ENCODE results near the gene USH2A.

Gene USH2A

DNA sequence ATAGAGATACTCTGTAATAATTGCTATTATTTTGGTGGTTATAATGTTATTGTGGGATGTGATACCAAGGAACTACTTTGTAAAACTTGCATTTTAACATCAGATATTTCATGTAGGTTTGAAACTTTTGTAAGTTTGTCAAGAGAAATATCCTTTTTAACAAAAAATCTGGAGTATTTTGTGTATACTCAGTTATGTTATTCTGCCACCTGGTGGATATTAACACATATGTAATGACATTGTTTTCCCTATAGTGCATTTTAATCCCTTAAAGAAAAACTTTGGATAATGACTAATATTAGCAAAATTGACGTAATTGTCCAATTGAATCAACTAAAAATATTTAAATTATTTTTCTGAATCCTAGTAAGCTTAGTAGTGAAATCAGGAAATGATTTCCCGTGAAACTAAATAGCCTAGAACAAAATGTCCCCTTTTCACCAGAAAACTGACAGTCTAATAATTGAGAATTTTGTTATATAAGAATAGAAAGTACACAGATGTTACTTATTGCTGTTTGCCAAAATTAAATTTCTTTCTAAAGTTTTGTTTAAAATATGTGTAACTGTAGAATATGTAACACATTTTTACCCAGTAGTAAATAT, 816.6 kb downstream of the USH2A start:
- H3K36me3 Mint-ChIP-seq (ENCODE audit: low read depth): no peaks in the 10 kb centered on the region
- no peaks in the 10 kb centered on the region for H3K4me1 Mint-ChIP-seq (ENCODE audit: low read depth)
- DNase-seq (ENCODE audit: low spot score): no peak
- H3K27ac Mint-ChIP-seq: no peak overlapping the region
- no peaks in the 10 kb centered on the region for H3K9me3 Mint-ChIP-seq
- no peaks in the 10 kb centered on the region for H3K27me3 Mint-ChIP-seq (ENCODE audit: low read depth)
- no peak overlapping the region for H3K4me3 Mint-ChIP-seq

DNA sequence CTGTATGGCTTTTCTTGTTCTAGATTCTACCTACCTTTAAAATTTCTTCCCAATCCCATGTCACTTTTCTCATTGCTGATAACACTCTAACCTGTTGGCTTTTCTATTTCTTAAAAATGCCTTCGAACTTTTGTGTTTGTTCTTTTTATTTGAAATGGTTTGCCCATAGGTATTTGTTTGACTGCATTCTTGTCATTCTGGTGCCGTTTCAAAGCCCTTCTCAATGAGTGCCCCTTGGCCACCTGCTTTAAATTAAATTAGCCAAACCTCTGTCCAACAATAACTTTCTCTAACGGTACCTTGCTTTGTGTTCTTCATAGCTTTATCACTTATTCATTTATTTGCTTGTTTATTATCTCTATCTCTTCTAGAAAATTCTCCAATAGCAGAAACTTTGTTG, 817.2 kb downstream of the USH2A start:
- DNase-seq (ENCODE audit: low spot score): no peak
- Mint-ChIP-seq H3K36me3 (ENCODE audit: low read depth) (no peaks in the 10 kb centered on the region), H3K27me3 (ENCODE audit: low read depth) (no peaks in the 10 kb centered on the region), H3K27ac (no peak overlapping the region), H3K4me3 (no peak overlapping the region), H3K4me1 (ENCODE audit: low read depth) (no peaks in the 10 kb centered on the region), H3K9me3 (no peaks in the 10 kb centered on the region)

DNA sequence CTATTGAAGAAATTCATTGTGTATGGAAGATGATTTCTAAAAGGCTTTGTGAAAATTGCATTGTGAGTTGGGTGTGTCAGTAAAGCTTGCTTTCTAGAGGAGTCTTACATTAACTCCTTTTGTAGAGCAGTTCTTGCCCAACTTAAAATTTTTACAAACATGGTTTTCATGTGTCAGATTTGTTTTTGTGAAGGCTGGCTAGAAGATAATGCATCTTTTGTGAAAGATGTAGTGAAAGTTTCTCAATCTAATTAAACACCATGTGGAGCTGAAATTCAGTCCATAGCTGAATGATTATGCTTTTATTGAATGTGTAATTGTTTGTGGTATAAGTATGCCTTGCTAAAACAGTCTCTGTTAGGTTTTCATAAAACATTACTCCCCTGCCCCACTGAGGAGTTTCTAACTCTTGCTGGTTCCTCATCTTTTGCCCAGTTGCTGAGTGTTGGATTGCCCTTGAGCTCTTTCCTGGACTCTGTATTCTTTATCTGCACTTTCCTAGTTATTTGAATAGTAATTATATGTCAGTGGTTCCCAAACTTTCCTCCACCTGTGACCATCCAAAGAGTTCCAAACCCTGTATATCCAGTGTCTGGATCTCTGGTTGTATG, 818.1 kb downstream of the USH2A start:
- Mint-ChIP-seq H3K9me3 (no peaks in the 10 kb centered on the region), H3K4me1 (ENCODE audit: low read depth) (no peaks in the 10 kb centered on the region), H3K36me3 (ENCODE audit: low read depth) (no peaks in the 10 kb centered on the region), H3K27me3 (ENCODE audit: low read depth) (no peaks in the 10 kb centered on the region), H3K27ac (no peak overlapping the region), H3K4me3 (no peak overlapping the region)
- no peak for DNase-seq (ENCODE audit: low spot score)

DNA sequence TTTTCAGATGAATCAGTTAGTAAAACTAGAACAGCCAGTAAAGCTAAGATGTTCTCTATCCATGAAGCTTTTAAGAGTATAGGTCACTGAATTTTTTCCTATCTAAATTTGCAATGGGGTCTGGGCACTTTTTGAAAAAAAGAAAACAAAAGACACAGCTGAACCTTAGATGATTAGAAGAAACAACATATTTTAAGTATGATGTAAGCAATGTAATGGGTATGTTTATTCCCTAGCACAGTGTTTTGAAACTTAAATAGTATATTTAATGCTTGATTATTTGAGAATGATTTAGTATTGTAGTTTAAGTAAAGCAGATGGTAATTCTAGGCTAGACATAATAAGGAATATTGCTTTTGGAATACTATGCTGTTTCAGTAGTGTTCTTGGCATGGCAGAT, 819.9 kb downstream of the USH2A start:
- no peaks in the 10 kb centered on the region for H3K4me1 Mint-ChIP-seq (ENCODE audit: low read depth)
- no peaks in the 10 kb centered on the region for H3K9me3 Mint-ChIP-seq

DNA sequence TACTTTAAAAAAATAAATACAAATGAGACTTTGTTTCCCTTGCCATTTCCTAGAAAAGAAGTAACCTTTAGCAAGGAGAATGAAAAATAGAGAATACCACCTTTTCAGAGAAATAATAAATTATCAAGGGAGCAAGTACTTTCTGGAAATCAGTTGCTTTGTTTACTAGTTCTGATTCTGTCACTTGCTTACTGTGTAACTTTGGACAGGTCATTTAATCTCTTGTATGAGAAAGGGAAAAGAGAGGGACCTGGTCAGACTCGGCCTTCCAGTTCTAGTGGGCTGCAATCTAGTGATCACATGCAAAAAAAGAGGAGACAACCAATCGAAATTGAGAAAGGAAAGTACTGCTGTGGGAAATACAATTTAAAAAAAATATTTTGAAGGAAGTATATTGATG, 822.0 kb downstream of the USH2A start:
- no peak for DNase-seq (ENCODE audit: low spot score)
- H3K4me1 Mint-ChIP-seq (ENCODE audit: low read depth): no peaks in the 10 kb centered on the region
- no peaks in the 10 kb centered on the region for H3K27me3 Mint-ChIP-seq (ENCODE audit: low read depth)
- H3K36me3 Mint-ChIP-seq (ENCODE audit: low read depth): peaks cover 2% of the 10 kb centered on the region
- H3K27ac Mint-ChIP-seq: no peak overlapping the region
- H3K4me3 Mint-ChIP-seq: no peak overlapping the region
- no peaks in the 10 kb centered on the region for H3K9me3 Mint-ChIP-seq

More for the DNA sequence above, 819.9 kb downstream of the USH2A start:
- H3K27ac Mint-ChIP-seq: no peak overlapping the region
- no peaks in the 10 kb centered on the region for H3K36me3 Mint-ChIP-seq (ENCODE audit: low read depth)
- H3K27me3 Mint-ChIP-seq (ENCODE audit: low read depth): no peaks in the 10 kb centered on the region
- H3K4me3 Mint-ChIP-seq: no peak overlapping the region
- DNase-seq (ENCODE audit: low spot score): no peak

DNA sequence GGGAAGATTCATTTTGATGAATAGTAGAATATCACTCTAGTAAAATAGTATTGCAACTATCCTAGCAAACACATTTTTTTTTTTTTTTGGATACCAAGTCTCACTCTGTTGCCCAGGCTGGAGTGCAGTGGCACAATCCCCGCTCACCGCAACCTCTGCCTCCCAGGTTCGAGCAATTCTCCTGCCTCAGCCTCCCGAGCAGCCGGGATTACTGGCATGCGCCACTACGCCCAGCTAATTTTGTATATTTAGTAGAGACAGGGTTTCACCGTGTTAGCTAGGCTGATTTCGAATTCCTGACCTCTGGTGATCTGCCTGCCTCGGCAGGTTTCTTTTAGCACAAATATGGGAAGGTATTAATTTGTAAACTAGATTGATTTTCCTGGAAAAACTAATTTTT, 822.4 kb downstream of the USH2A start:
- H3K9me3 Mint-ChIP-seq: no peaks in the 10 kb centered on the region
- H3K36me3 Mint-ChIP-seq (ENCODE audit: low read depth): peaks cover 2% of the 10 kb centered on the region
- H3K27ac Mint-ChIP-seq: no peak overlapping the region
- no peaks in the 10 kb centered on the region for H3K27me3 Mint-ChIP-seq (ENCODE audit: low read depth)
- no peak overlapping the region for H3K4me3 Mint-ChIP-seq
- no peaks in the 10 kb centered on the region for H3K4me1 Mint-ChIP-seq (ENCODE audit: low read depth)
- DNase-seq (ENCODE audit: low spot score): no peak

DNA sequence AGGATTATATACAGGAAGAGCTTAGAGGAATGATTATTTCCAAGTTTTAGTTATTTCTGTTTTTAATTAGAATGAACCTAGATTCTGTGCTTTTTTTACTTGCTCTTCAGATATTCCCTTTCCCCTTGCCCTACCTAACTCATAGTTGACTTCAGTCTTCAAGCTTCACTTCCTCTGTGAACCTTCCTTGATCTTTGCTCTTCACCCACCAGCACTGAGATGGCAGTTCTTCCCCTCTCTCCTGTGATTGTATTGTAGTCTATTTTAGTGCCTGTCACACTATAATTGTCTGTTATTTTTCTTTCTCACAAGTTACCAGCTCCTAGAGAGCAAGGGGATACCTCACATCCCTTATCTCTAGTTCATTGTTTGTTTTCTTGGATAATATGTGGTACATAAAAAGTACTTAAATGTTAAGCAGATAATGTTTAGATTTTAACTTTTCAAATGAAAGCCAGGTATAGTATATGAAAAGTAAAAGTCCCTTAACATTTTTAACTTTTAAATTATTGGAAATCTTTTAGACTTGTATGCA, 822.9 kb downstream of the USH2A start:
- no peak overlapping the region for H3K4me3 Mint-ChIP-seq
- H3K4me1 Mint-ChIP-seq (ENCODE audit: low read depth): no peaks in the 10 kb centered on the region
- H3K27me3 Mint-ChIP-seq (ENCODE audit: low read depth): no peaks in the 10 kb centered on the region
- no peak overlapping the region for H3K27ac Mint-ChIP-seq
- DNase-seq (ENCODE audit: low spot score): no peak
- no peaks in the 10 kb centered on the region for H3K9me3 Mint-ChIP-seq
- H3K36me3 Mint-ChIP-seq (ENCODE audit: low read depth): peaks cover 2% of the 10 kb centered on the region

DNA sequence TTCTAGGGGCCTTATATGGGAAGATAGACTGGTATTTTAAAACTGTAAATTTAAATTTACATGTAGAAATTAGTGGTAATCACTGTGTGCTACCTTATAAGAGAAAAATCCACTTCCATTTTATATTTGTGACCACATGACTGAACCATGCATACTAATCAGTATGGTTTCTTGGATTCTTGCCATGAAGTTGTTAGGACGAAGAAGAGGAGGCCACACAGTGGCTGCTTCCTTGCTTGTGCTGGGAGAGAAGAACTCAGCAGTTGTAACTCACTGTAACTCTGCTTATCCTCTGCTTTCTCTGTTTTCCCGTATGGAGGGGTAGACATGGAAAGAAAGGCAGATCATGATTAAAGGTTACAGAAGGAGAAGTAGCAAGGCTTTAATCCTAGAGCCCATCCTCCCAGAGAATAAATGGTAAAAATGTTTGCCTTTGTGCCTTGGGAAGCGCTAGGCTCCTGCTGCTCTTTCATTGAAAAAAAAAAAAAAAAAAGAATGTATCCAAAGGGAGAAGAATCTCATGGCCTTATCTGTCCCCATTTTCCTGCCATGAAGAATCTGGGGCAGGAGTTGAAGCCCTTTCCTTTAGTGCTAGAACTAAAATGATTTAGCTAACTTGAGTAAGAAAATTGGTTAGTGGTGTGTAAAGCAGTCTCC, 823.7 kb downstream of the USH2A start:
- H3K36me3 Mint-ChIP-seq (ENCODE audit: low read depth): peaks cover 2% of the 10 kb centered on the region
- DNase-seq (ENCODE audit: low spot score): no peak
- no peaks in the 10 kb centered on the region for H3K4me1 Mint-ChIP-seq (ENCODE audit: low read depth)
- no peaks in the 10 kb centered on the region for H3K9me3 Mint-ChIP-seq
- no peak overlapping the region for H3K27ac Mint-ChIP-seq
- no peak overlapping the region for H3K4me3 Mint-ChIP-seq
- no peaks in the 10 kb centered on the region for H3K27me3 Mint-ChIP-seq (ENCODE audit: low read depth)

DNA sequence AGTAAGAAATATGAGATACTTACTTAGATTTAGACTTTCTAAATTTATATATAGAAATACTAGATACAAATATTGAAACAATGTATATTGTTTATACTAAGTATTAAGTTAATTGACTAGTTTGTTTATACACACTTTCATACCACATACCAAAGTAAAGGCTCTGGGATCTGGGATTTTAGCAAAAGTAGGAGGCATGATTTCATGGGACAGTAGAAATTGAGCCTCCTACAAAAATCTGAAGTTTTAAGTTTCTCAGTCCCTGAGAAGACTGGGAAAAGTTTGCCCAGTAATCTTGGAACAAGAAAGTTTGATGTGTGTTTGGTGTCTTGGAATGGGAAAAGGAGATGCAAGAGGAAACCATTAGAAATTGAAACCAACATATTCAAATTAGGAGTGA, 825.3 kb downstream of the USH2A start:
- Mint-ChIP-seq H3K36me3 (ENCODE audit: low read depth) (peaks cover 2% of the 10 kb centered on the region), H3K9me3 (no peaks in the 10 kb centered on the region), H3K27ac (no peak overlapping the region), H3K27me3 (ENCODE audit: low read depth) (no peaks in the 10 kb centered on the region), H3K4me3 (no peak overlapping the region), H3K4me1 (ENCODE audit: low read depth) (peaks cover 1% of the 10 kb centered on the region)
- DNase-seq (ENCODE audit: low spot score): no peak

DNA sequence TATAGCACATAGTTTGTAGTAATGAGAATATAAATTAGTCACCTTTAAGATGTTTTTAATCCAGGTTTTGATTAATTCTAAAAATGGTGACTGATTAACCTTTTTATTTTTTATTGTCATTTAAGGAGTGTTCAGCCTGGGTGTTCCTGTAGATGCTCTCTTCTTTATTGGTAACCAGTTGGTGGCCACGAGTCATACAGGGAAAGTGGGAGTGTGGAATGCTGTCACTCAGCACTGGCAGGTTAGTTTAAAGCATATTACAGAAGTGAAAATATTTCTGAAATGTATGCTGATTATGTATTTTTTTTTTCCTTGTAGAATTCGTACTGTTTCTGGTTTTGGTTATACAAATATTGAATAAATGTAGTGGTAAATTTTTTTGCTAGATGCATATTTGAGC, 828.0 kb downstream of the USH2A start:
- DNase-seq (ENCODE audit: low spot score): no peak
- H3K4me1 Mint-ChIP-seq (ENCODE audit: low read depth): peaks cover 4% of the 10 kb centered on the region

DNA sequence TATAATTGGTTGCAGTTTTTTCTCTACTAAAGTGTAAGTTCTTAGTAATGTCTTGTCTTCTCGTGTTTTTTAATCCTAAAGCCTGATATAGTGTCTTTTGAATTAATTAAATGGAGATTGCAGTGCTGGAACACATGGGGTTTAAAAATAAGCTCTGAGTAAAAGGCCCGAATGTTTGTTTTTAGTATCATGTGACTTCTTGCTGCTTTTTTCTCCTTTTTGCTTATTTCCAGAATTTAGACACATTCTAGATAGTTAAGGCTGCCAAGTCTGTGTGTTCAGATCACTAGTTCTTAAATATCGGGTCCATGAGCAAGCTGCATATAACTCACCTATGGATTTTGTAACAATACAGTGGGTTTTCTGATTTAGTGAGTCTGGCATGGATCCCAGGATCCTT, 828.6 kb downstream of the USH2A start:
- no peak overlapping the region for H3K27ac Mint-ChIP-seq
- peaks cover 4% of the 10 kb centered on the region for H3K9me3 Mint-ChIP-seq
- H3K27me3 Mint-ChIP-seq (ENCODE audit: low read depth): no peaks in the 10 kb centered on the region
- peaks cover 4% of the 10 kb centered on the region for H3K4me1 Mint-ChIP-seq (ENCODE audit: low read depth)
- DNase-seq (ENCODE audit: low spot score): no peak
- peaks cover 2% of the 10 kb centered on the region for H3K36me3 Mint-ChIP-seq (ENCODE audit: low read depth)
- no peak overlapping the region for H3K4me3 Mint-ChIP-seq

More for the DNA sequence above, 828.0 kb downstream of the USH2A start:
- Mint-ChIP-seq H3K9me3 (peaks cover 4% of the 10 kb centered on the region), H3K4me3 (no peak overlapping the region), H3K27me3 (ENCODE audit: low read depth) (no peaks in the 10 kb centered on the region), H3K27ac (no peak overlapping the region), H3K36me3 (ENCODE audit: low read depth) (peaks cover 2% of the 10 kb centered on the region)

DNA sequence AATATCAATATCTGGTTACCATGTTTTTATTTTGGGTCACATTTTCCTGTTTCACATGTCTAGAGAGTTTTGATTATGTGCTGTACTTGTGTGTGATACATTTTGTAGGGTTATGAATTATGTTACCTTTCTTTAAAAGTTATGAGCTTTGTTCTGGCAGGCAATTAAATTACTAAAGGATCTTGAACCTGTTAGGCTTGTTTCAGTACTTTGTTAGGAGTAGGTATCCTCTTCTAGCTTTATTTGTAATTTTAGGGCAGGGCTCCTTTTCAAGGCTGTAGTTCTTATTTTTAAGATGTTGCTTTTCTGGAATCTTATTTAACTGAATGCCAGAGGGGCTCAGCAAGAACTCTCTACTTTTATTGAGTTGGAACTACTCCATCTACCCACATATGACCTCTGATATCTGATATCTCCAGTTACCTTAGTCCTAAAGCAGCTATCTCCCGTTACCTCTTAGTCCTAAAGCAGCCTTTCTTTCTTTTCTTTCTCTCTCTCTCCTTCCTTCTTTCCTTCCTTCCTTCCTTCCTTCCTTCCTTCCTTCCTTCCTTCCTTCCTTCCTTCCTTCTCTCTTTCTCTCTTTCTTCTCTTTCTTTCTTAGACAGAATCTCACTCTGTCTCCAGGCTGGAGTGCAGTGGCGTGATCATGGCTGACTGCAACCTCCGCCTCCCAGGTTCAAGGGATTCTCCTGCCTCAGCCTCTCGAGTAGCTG, 832.3 kb downstream of the USH2A start:
- no peak overlapping the region for H3K4me3 Mint-ChIP-seq
- H3K4me1 Mint-ChIP-seq (ENCODE audit: low read depth): peaks cover 4% of the 10 kb centered on the region
- H3K27ac Mint-ChIP-seq: no peak overlapping the region
- H3K27me3 Mint-ChIP-seq (ENCODE audit: low read depth): no peaks in the 10 kb centered on the region
- H3K9me3 Mint-ChIP-seq: peaks cover 4% of the 10 kb centered on the region
- no peak for DNase-seq (ENCODE audit: low spot score)
- peaks cover 3% of the 10 kb centered on the region for H3K36me3 Mint-ChIP-seq (ENCODE audit: low read depth)

DNA sequence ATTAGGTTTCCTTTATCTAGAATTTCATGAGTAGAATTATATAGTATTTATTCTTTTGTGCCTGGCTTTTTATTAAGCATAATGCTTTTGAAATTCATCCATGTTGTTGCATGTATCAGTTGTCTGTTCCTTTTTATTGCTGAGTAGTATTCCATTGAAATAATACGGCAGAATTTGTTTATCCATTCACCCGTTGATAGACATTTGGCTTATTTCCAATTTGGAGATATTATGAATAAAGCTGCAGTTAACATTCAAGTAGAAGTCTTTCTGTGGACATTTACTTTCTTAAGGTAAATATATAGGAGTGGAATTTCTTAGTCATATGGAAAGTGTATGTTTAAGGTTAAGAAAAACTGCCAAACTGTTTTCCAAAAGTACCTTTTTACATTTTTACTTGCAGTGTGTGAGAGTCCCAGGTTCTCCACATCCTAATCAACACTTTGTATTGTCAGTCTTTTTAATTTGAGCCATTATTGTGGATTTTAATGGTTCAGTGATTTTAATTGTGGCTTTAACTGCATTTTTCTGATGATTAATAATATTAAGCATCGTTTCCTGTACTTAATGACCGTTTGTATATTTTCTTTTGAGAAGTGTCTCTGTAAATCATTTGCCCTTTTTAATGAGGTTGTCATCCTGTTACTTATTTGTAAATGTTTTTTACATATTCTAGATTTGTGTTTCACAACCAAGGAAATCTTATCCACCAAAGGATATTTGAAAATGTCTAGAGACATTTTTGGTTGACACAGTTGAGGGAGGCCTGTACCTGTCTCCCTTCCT, 833.4 kb downstream of the USH2A start:
- H3K4me1 Mint-ChIP-seq (ENCODE audit: low read depth): peaks cover 4% of the 10 kb centered on the region
- peaks cover 8% of the 10 kb centered on the region for H3K9me3 Mint-ChIP-seq

More for the DNA sequence above, 833.4 kb downstream of the USH2A start:
- Mint-ChIP-seq H3K36me3 (ENCODE audit: low read depth) (peaks cover 3% of the 10 kb centered on the region), H3K27ac (no peak overlapping the region), H3K27me3 (ENCODE audit: low read depth) (no peaks in the 10 kb centered on the region), H3K4me3 (no peak overlapping the region)
- no peak for DNase-seq (ENCODE audit: low spot score)

Measured in T-helper 2 cell treated with Interferon-gamma antibody and Interleukin-4, amounts not matched to agents 5 μg/mL and 100 μg/mL, for 36 hours (primary cell).